ENCODE results near the gene VPS26C. TPM values are rescaled to one million over a fixed set of nuclear protein-coding genes. Genes with fewer than 3 reads are reported as not detected.
"Not testable (repeated sequence)": the region's sequence is repeated elsewhere in the genome, so short reads cannot be mapped to it uniquely, and the experiment has no call there.

VPS26C gene
- polyA plus RNA-seq (2013, experiment 1 of 2; ENCODE audit: insufficient read length): 39.7 TPM
- 39.2 TPM for polyA plus RNA-seq (2013, experiment 2 of 2; ENCODE audit: insufficient read length)

DNA sequence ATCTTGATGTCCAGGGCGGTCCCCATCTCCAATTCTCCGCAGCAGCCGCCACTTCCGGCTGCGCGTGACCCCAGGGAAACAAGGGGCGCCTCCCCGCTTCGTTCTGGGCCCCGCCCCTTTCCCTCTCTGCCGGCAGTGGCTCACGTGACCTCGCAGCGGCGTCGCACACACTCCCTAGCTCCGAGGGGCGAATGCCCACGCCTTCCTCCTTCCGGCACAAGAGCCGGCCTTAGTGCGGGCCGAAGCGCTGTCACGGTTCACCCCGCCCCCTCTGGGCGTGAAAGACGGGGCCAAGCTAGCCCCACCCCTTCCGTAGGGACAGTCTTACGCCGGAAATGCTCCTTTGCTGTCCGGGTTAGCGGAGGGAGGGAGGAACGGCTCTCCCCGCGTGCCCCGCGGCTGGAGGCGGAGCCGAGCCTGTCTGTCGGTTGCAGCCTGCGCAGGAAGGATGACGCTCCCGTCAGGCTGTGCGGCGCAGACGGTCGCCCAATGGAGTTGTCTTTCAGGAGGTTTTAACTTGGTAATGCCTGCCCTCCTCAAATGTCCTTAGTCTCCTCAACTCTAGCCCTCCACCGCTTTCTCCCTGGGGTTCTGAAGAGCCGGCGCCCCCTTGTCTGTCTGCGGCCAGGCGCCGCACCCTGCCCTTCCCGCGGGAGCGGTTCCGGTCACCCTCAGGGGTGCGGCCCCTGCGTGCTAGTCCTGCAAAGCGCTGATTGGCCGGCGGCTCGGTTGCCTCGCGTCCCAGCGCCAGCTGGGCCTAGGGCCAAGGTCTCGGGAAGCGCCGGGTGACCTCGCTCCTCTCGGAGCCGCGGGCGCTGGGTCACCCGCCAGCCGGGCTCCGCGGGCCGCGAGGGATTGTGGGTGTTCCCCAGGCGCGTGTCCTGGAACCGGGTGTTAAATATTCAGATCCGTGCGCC lies at the start of gene VPS26C:
Gene VPS26C, minus strand, starts transcription at position 66 of the 917 bp plus-strand sequence. Its CDS starts 40 bp downstream, at position 26.
- peak; percentile 100 for DNase-seq

DNA sequence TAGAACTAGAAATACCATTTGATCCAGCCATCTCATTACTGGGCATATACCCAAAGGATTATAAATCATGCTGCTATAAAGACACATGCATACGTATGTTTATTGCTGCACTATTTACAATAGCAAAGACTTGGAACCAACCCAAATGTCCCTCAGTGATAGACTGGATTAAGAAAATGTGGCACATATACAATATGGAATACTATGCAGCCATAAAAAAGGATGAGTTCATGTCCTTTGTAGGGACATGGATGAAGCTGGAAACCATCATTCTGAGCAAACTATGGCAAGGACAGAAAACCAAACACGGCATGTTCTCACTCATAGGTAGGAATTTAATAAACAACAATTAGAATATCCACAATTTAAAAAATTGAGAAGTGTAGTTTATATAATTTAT lies 48.9 kb upstream of the VPS26C start:
- DNase-seq: not testable (repeated sequence)

DNA sequence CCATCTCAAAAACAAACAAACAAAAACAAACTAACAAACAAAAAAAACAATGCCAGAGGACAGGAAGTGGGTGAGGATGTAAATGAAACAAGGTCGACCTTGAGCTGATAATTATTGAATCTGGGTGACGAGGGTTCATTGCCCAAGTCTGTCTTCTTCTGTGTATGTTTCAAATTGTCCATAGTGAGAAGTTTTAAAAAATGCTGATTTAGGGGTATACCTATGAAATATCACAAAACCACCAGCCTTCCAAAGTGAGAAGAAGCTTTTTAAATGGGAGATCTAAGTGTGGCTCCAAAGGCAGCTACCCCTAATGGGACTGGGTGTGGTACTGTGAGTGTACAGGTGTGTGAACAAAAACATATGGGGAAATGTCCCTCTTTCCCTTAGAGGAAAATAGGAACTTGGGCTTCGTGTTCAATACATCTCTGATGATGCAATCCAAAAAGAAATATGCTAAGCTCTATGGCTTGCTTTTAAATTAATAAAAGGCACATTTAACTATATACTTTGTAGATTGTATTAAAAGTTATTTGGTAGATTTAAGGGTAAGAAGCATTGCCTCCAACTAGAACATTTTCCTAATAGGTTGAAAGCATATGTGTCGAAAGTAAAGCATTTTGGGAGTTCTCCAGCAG lies 33.1 kb upstream of the VPS26C start:
- DNase-seq: no peak

DNA sequence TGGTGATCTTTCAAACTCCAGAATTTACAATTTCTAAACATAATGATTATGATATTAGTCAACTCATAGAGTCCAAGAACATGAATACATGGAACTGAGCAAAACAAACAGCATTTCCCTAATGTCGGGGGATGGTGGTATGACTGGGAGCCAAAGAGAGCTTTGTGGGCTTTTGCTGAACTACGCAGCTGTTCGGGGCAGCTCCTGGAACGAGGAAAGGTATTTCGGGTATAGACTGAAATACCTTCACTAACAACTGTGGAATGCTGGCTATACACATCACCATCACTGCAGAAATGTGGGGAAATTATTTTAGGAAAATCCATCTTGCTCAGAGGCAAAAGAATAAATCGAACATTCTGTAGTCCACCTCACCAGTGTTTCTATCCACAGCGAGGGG lies 30.2 kb upstream of the VPS26C start:
- DNase-seq: no peak

GRCh38 chr21:37294679-37295078 lies 27.5 kb upstream of the VPS26C start:
- peak; percentile 21 for DNase-seq

DNA sequence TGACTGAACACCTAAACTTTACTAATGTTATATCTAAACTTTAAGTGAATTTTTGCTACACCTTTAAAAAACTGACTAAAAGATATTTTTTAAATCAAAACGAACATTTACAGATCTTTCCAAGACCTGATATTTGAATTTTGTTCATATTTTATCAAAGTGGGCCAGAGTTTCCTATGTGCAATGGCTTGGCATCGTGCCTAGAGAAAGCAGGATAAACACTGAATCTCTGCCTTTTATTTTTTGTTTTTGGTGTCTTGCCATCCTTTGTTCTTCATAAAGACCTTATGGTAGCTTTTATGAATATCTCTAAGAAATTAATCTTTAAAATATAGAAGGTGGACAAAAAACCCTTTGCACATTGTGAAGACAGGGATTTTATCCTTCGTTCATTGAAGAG lies 25.8 kb upstream of the VPS26C start:
- DNase-seq: peak; percentile 6

DNA sequence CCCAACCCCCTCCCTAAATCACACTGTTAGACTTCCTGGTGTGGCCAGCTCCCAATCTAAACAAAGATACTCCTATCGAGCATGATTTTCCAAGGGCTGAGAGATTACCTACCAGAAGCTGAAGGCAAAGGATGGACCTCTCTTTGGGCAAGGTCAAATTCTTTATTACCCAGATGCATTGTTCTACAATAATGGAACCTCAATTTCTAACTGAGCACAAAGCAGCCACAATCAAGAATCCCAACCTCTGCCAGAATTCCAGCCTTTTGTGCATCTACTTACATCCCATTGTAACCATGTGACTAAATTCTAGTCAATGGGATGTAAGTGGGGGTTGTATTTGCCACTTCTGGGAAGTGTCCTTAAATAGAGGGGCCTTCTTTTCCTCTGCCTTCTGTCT lies 24.9 kb upstream of the VPS26C start:
- no peak for DNase-seq

DNA sequence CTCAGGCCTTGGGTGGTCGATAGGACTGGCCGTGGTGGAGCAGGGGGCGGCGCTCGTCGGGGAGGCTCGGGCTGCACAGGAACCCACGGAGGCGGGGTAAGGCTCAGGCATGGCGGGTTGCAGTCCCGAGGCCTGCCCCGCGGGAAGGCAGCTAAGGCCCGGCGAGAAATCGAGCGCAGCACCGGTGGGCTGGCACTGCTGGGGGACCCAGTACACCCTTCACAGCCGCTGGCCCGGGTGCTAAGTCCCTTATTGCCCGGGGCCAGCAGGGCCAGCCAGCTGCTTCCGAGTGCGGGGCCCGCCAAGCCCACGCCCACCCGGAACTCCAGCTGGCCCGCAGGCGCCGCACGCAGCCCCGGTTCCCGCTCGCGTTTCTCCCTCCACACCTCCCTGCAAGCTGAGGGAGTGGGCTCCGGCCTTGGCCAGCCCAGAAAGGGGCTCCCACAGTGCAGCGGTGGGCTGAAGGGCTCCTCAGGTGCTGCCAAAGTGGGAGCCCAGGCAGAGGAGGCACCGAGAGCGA lies 16.1 kb upstream of the VPS26C start:
- not testable (repeated sequence) for DNase-seq

- DNase-seq: not testable (repeated sequence)
These were observed 15.5 kb upstream of the VPS26C start for GRCh38 chr21:37282602-37283001.

DNA sequence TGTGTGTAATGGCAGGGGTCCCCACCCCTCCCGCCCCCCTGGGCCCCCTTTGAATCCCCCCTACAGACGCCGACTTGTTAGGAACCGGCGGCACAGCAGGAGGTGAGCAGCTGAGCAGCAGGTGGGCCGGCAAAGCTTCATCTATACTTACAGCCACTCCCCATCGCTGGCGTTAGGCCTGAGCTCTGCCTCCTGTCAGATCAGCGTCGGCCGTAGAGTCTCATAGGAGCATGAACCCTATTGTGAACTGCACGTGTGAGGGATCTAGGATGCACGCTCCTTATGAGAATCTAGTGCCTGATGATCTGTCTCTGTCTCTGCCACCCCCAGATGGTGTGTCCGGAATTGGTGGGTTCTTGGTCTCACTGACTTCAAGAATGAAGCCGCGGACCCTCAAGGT lies 14.9 kb upstream of the VPS26C start:
- no peak for DNase-seq

DNA sequence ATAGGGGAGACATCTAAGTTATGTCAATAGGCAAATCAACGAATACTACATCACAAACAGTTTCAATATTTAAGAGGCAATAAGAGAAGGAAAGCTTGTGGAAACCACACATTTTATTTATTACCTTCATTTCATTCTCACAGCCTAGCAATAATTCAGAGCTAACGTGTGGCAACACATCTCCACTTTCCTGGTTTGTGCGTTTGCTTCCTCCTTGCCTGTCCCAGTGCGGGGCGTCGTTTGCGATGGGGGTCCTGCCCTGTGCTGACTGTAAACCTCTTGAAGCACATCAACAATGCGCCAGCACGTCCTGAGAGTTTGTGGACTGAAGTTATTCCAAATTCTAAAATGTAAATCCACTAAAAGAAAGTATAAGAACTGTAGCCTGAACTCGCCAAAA lies 14.4 kb upstream of the VPS26C start:
- no peak for DNase-seq

GRCh38 chr21:37279271-37279670 lies 12.1 kb upstream of the VPS26C start:
- not testable (repeated sequence) for DNase-seq

GRCh38 chr21:37278199-37278598 lies 11.1 kb upstream of the VPS26C start:
- no peak for DNase-seq

DNA sequence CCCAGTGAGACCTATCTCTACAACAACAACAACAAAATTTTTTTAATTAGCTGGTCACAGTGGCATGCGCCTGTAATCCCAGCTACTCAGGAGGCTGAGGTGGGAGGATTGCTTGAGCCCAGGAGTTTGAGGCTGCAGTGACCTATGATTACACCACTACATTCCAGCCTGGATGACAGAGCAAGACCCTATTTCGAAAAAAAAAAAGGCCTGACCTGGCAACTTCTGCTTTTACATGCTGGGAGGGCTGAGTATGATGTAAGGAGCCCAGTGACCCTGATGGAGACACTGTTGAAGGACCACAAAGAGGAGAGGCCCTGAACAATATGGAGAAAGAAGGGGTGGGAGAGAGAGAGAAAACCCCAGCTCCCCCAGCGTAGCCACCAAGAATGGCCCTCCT lies 9.2 kb upstream of the VPS26C start:
- DNase-seq: no peak

DNA sequence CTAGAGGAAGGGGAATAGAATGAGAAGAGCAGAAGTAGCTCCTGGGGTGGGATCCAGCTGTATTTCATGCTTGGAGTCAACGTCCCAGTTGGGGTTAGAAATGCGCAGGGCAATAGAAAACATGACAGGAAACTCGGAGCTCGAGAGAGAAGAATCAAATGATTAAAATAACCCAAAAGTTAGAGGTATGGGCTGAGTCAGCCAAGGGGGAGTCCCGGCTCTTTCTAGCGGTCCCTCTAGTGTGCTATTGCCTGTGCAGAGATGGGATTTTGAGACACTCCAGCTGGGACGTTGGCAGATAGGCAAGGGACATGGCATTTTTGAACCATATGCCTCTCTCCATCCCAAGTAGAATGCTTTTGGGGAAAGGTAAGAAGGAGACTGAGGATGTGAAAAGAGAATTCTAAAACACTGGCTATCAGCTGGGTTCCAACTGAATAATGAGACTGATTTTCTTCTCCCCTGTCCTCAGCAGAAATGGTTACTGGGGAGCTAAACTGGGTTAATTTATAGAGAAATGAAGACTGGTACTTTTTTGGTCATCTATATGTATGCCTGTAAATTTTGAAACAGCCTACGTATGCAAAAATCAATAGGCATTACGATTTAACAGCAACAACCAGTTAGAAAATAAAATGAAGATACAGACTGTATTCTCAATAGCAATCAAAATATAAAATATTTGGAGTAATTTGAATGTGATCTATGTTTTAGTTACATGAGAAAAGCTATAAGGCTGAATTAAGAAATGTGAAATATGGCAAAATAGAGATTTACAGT lies 7.0 kb upstream of the VPS26C start:
- no peak for DNase-seq

GRCh38 chr21:37273440-37273839 lies 6.3 kb upstream of the VPS26C start:
- no peak for DNase-seq

- DNase-seq: no peak
These were observed 5.8 kb upstream of the VPS26C start for GRCh38 chr21:37272897-37273296.

DNA sequence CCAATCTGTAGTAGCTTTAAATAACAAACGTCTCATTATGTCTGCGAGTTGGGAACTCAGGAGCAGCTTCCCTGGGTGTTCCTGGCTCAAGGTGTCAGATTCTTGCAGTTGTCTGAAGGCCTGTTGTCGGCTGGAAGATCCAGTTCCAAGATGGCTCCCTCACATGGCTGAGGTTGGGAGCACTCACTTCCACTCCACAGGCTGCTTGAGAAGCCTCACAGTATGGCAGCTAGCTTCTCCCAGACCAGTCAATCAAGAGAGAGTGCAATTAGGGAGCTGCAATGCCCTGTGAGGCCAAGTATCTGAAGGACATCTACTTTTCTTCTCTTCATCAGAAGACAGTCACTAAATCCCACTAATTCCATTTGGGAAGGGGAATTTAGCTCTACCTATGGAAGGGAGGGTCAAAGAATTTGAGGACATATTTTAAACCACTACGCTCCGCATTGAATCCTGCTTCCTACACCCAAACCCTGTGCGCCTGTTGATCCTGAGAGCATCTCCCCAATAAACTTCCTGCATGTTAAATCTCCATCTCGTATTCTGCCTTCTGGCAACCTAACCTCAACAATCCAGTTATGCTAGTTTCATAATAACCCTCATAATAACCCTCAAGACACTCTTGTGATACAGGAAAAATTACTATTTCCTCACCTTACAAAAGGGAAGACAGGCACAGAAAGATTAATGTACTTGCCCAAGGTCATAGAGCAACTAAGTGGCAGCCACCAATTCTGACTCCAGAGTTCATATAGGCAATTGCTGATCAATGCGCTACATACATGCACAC lies 3.6 kb upstream of the VPS26C start:
- no peak for DNase-seq

DNA sequence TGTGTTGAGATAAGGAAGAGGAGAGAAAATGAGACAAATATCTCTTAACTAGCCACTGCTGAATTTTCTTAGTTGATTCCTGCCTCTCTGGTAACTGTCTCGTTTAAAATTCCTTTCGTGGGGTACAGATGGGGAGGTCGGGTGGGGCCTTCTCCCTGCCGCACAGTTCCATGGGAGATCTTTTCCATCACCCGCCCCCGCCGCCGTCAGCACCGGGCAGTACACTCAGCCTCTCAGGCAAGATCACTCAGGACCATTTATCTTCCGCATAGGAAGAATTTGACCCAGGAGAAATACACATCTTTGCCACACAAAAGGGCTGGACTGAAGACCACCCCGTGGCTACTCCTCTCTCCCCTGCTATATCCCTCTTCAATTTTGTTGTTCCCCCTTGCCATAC lies 2.3 kb upstream of the VPS26C start:
- DNase-seq: no peak

- DNase-seq: no peak
These were observed 1.0 kb upstream of the VPS26C start for GRCh38 chr21:37268186-37268503.

GRCh38 chr21:37266515-37267221 lies 466 bp downstream of the VPS26C start:
- peak; percentile 23 for DNase-seq
